ENCODE results near the gene ADAM19.

The ADAM19 gene

GRCh38 chr5:157481265-157481664 lies 94.3 kb downstream of the ADAM19 start:
- DNase-seq: no peak

GRCh38 chr5:157479612-157480510 lies 95.7 kb downstream of the ADAM19 start:
- no peak for DNase-seq

- no peak for DNase-seq
These were observed 96.4 kb downstream of the ADAM19 start for GRCh38 chr5:157479166-157479565.

GRCh38 chr5:157478726-157479125 lies 96.8 kb downstream of the ADAM19 start:
- no peak for DNase-seq

GRCh38 chr5:157477814-157478494 lies 97.6 kb downstream of the ADAM19 start:
- no peak for DNase-seq

GRCh38 chr5:157476702-157477408 lies 98.7 kb downstream of the ADAM19 start:
- peak; percentile 77 for DNase-seq

- no peak for DNase-seq
These were observed 100.1 kb downstream of the ADAM19 start for GRCh38 chr5:157475432-157475831.

GRCh38 chr5:157473383-157474320 lies 101.9 kb downstream of the ADAM19 start:
- no peak for DNase-seq

GRCh38 chr5:157471709-157472108 lies 103.9 kb downstream of the ADAM19 start:
- peak; percentile 15 for DNase-seq

GRCh38 chr5:157470631-157471030 lies 104.9 kb downstream of the ADAM19 start:
- no peak for DNase-seq

- no peak for DNase-seq
These were observed 105.9 kb downstream of the ADAM19 start for GRCh38 chr5:157469687-157470086.

- no peak for DNase-seq
These were observed 106.5 kb downstream of the ADAM19 start for GRCh38 chr5:157469073-157469472.

GRCh38 chr5:157468293-157468965 lies 107.1 kb downstream of the ADAM19 start:
- no peak for DNase-seq

GRCh38 chr5:157464519-157465171 lies 110.9 kb downstream of the ADAM19 start:
- DNase-seq: no peak

GRCh38 chr5:157463621-157464518 lies 111.7 kb downstream of the ADAM19 start:
- DNase-seq: no peak

GRCh38 chr5:157463081-157463480 lies 112.5 kb downstream of the ADAM19 start:
- DNase-seq: no peak

GRCh38 chr5:157460921-157461792 lies 114.4 kb downstream of the ADAM19 start:
- DNase-seq: no peak

GRCh38 chr5:157459715-157460599 lies 115.6 kb downstream of the ADAM19 start, which contains the start of gene NIPAL4:
NIPAL4 (plus strand) TSS chr5:157460213; CDS start chr5:157460321, 108 bp downstream.
- DNase-seq: no peak

All from NCI-H1436 (cell line).